ENCODE results near the gene NAA16.

NAA16 gene

GRCh38 chr13:41284512-41285288 lies 26.4 kb upstream of the NAA16 start:
- H3K27me3 ChIP-seq (replicated peaks; ENCODE audit: control insufficient read depth, insufficient read depth, low read length), result no peaks in the 10 kb centered on the region
- H3K9me3 ChIP-seq (ENCODE audit: control insufficient read depth, low read length), result no peaks in the 10 kb centered on the region
- peak; percentile 89 for DNase-seq (ENCODE audit: low read depth)
- H3K4me3 ChIP-seq (ENCODE audit: low read length), result no peak overlapping the region
- no peaks in the 10 kb centered on the region for H3K36me3 ChIP-seq (ENCODE audit: control insufficient read depth, insufficient read depth, low read length, severe bottlenecking)
- H3K9ac ChIP-seq (ENCODE audit: low read length), result no peak overlapping the region
- H3K4me1 ChIP-seq (ENCODE audit: control insufficient read depth, insufficient read depth, low read length), result peaks cover 4% of the 10 kb centered on the region

GRCh38 chr13:41286370-41286769 lies 24.7 kb upstream of the NAA16 start:
- no peaks in the 10 kb centered on the region for H3K9me3 ChIP-seq (ENCODE audit: control insufficient read depth, low read length)
- H3K36me3 ChIP-seq (ENCODE audit: control insufficient read depth, insufficient read depth, low read length, severe bottlenecking), result no peaks in the 10 kb centered on the region
- H3K9ac ChIP-seq (ENCODE audit: low read length), result no peak overlapping the region
- H3K4me1 ChIP-seq (ENCODE audit: control insufficient read depth, insufficient read depth, low read length), result peaks cover 4% of the 10 kb centered on the region
- H3K4me3 ChIP-seq (ENCODE audit: low read length), result no peak overlapping the region
- DNase-seq (ENCODE audit: low read depth), result no peak
- no peaks in the 10 kb centered on the region for H3K27me3 ChIP-seq (replicated peaks; ENCODE audit: control insufficient read depth, insufficient read depth, low read length)

GRCh38 chr13:41289463-41289881 lies 21.6 kb upstream of the NAA16 start:
- Histone ChIP-seq H3K9me3 (ENCODE audit: control insufficient read depth, low read length) (peaks cover 3% of the 10 kb centered on the region), H3K27me3 (replicated peaks; ENCODE audit: control insufficient read depth, insufficient read depth, low read length) (no peaks in the 10 kb centered on the region), H3K4me1 (ENCODE audit: control insufficient read depth, insufficient read depth, low read length) (peaks cover 4% of the 10 kb centered on the region), H3K36me3 (ENCODE audit: control insufficient read depth, insufficient read depth, low read length, severe bottlenecking) (no peaks in the 10 kb centered on the region), H3K4me3 (ENCODE audit: low read length) (no peak overlapping the region), H3K9ac (ENCODE audit: low read length) (no peak overlapping the region)
- no peak for DNase-seq (ENCODE audit: low read depth)

- Histone ChIP-seq H3K4me1 (ENCODE audit: control insufficient read depth, insufficient read depth, low read length) (no peaks in the 10 kb centered on the region), H3K9me3 (ENCODE audit: control insufficient read depth, low read length) (peaks cover 3% of the 10 kb centered on the region), H3K27me3 (replicated peaks; ENCODE audit: control insufficient read depth, insufficient read depth, low read length) (no peaks in the 10 kb centered on the region), H3K9ac (ENCODE audit: low read length) (no peak overlapping the region), H3K36me3 (ENCODE audit: control insufficient read depth, insufficient read depth, low read length, severe bottlenecking) (no peaks in the 10 kb centered on the region), H3K4me3 (ENCODE audit: low read length) (no peak overlapping the region)
- DNase-seq (ENCODE audit: low read depth), result no peak
Measured at GRCh38 chr13:41291246-41291645, 19.8 kb upstream of the NAA16 start.

- no peak for DNase-seq (ENCODE audit: low read depth)
- H3K4me1 ChIP-seq (ENCODE audit: control insufficient read depth, insufficient read depth, low read length), result no peaks in the 10 kb centered on the region
- no peaks in the 10 kb centered on the region for H3K27me3 ChIP-seq (replicated peaks; ENCODE audit: control insufficient read depth, insufficient read depth, low read length)
- H3K36me3 ChIP-seq (ENCODE audit: control insufficient read depth, insufficient read depth, low read length, severe bottlenecking), result no peaks in the 10 kb centered on the region
- H3K9ac ChIP-seq (ENCODE audit: low read length), result no peak overlapping the region
- H3K4me3 ChIP-seq (ENCODE audit: low read length), result no peak overlapping the region
- peaks cover 3% of the 10 kb centered on the region for H3K9me3 ChIP-seq (ENCODE audit: control insufficient read depth, low read length)
Measured at GRCh38 chr13:41293272-41293671, 17.8 kb upstream of the NAA16 start.

- Histone ChIP-seq H3K9me3 (ENCODE audit: control insufficient read depth, low read length) (peaks cover 3% of the 10 kb centered on the region), H3K4me3 (ENCODE audit: low read length) (no peak overlapping the region), H3K27me3 (replicated peaks; ENCODE audit: control insufficient read depth, insufficient read depth, low read length) (no peaks in the 10 kb centered on the region), H3K36me3 (ENCODE audit: control insufficient read depth, insufficient read depth, low read length, severe bottlenecking) (no peaks in the 10 kb centered on the region), H3K9ac (ENCODE audit: low read length) (no peak overlapping the region), H3K4me1 (ENCODE audit: control insufficient read depth, insufficient read depth, low read length) (no peaks in the 10 kb centered on the region)
- DNase-seq (ENCODE audit: low read depth), result no peak
Measured at GRCh38 chr13:41294914-41295313, 16.2 kb upstream of the NAA16 start.

GRCh38 chr13:41295973-41296372 lies 15.1 kb upstream of the NAA16 start:
- Histone ChIP-seq H3K36me3 (ENCODE audit: control insufficient read depth, insufficient read depth, low read length, severe bottlenecking) (no peaks in the 10 kb centered on the region), H3K4me1 (ENCODE audit: control insufficient read depth, insufficient read depth, low read length) (no peaks in the 10 kb centered on the region), H3K27me3 (replicated peaks; ENCODE audit: control insufficient read depth, insufficient read depth, low read length) (no peaks in the 10 kb centered on the region), H3K9ac (ENCODE audit: low read length) (no peak overlapping the region), H3K9me3 (ENCODE audit: control insufficient read depth, low read length) (peaks cover 3% of the 10 kb centered on the region), H3K4me3 (ENCODE audit: low read length) (no peak overlapping the region)
- no peak for DNase-seq (ENCODE audit: low read depth)

- H3K27me3 ChIP-seq (replicated peaks; ENCODE audit: control insufficient read depth, insufficient read depth, low read length), result no peaks in the 10 kb centered on the region
- no peak overlapping the region for H3K9ac ChIP-seq (ENCODE audit: low read length)
- peaks cover 3% of the 10 kb centered on the region for H3K9me3 ChIP-seq (ENCODE audit: control insufficient read depth, low read length)
- no peaks in the 10 kb centered on the region for H3K4me1 ChIP-seq (ENCODE audit: control insufficient read depth, insufficient read depth, low read length)
- H3K36me3 ChIP-seq (ENCODE audit: control insufficient read depth, insufficient read depth, low read length, severe bottlenecking), result no peaks in the 10 kb centered on the region
- no peak overlapping the region for H3K4me3 ChIP-seq (ENCODE audit: low read length)
- DNase-seq (ENCODE audit: low read depth), result no peak
Measured at GRCh38 chr13:41296879-41297646, 14.0 kb upstream of the NAA16 start.

- Histone ChIP-seq H3K9me3 (ENCODE audit: control insufficient read depth, low read length) (no peaks in the 10 kb centered on the region), H3K27me3 (replicated peaks; ENCODE audit: control insufficient read depth, insufficient read depth, low read length) (no peaks in the 10 kb centered on the region), H3K4me3 (ENCODE audit: low read length) (no peak overlapping the region), H3K36me3 (ENCODE audit: control insufficient read depth, insufficient read depth, low read length, severe bottlenecking) (no peaks in the 10 kb centered on the region), H3K4me1 (ENCODE audit: control insufficient read depth, insufficient read depth, low read length) (no peaks in the 10 kb centered on the region), H3K9ac (ENCODE audit: low read length) (no peak overlapping the region)
- no peak for DNase-seq (ENCODE audit: low read depth)
Measured at GRCh38 chr13:41299316-41300094, 11.6 kb upstream of the NAA16 start.

GRCh38 chr13:41302743-41303142 lies 8.3 kb upstream of the NAA16 start:
- no peak for DNase-seq (ENCODE audit: low read depth)

GRCh38 chr13:41304551-41304950 lies 6.5 kb upstream of the NAA16 start:
- Histone ChIP-seq H3K36me3 (ENCODE audit: control insufficient read depth, insufficient read depth, low read length, severe bottlenecking) (no peaks in the 10 kb centered on the region), H3K4me3 (ENCODE audit: low read length) (no peak overlapping the region), H3K9ac (ENCODE audit: low read length) (no peak overlapping the region), H3K9me3 (ENCODE audit: control insufficient read depth, low read length) (no peaks in the 10 kb centered on the region), H3K4me1 (ENCODE audit: control insufficient read depth, insufficient read depth, low read length) (no peaks in the 10 kb centered on the region), H3K27me3 (replicated peaks; ENCODE audit: control insufficient read depth, insufficient read depth, low read length) (no peaks in the 10 kb centered on the region)
- no peak for DNase-seq (ENCODE audit: low read depth)

More at GRCh38 chr13:41302743-41303142, 8.3 kb upstream of the NAA16 start:
- Histone ChIP-seq H3K9me3 (ENCODE audit: control insufficient read depth, low read length) (no peaks in the 10 kb centered on the region), H3K36me3 (ENCODE audit: control insufficient read depth, insufficient read depth, low read length, severe bottlenecking) (no peaks in the 10 kb centered on the region), H3K27me3 (replicated peaks; ENCODE audit: control insufficient read depth, insufficient read depth, low read length) (no peaks in the 10 kb centered on the region), H3K4me3 (ENCODE audit: low read length) (no peak overlapping the region), H3K9ac (ENCODE audit: low read length) (no peak overlapping the region), H3K4me1 (ENCODE audit: control insufficient read depth, insufficient read depth, low read length) (no peaks in the 10 kb centered on the region)
